Lower leg skin (tissue), 4 donors: Measurements from ENCODE around the gene SLAIN2. TPM values are rescaled to one million over a fixed set of nuclear protein-coding genes. Genes with fewer than 3 reads are reported as not detected.
A peak's percentile ranks its signal among the peaks of the same experiment; 100 is the strongest.
"Not testable (repeated sequence)": the region's sequence is repeated elsewhere in the genome, so short reads cannot be mapped to it uniquely, and the experiment has no call there.

Experiments
- DNase-seq, 2 donors: peaks; one replicate each; pipeline ENCODE4 v3.0.0-alpha.2; 2019; ENCODE audit warnings: low spot score in 2 of 2
- H3K4me3 ChIP-seq: fragments of 200-600 bp; sonication (generic); 2 replicates; pipeline ENCODE4 v1.5.1; 2017; ENCODE audit warnings: mild to moderate bottlenecking, low read depth; ENCODE audit not compliant: poor library complexity, severe bottlenecking
- CTCF ChIP-seq, 3 donors: fragments of 450-650 bp; IDR thresholded peaks; one replicate each; pipeline ENCODE4 v1.5.1; 2016; ENCODE audit warnings: antibody characterized with exemption in 3 of 3, mild to moderate bottlenecking in 3 of 3, moderate library complexity in 2 of 3
- POLR2A ChIP-seq, 2 donors: fragments of 450-650 bp; IDR thresholded peaks; one replicate each; pipeline ENCODE4 v1.6.1; 2016 to 2017; ENCODE audit warnings: antibody characterized with exemption in 2 of 2, mild to moderate bottlenecking in 1 of 2, moderate library complexity in 1 of 2
- WGBS, 2 donors: methylation state at CpG; one replicate each; pipeline ENCODE4 v1.1.5; 2018; 5-methylcytosine and 5-hydroxymethylcytosine counted together
- intact Hi-C: fragments of 100-400 bp; cut with DNase I; formaldehyde crosslinking; loops from one replicate; pipeline ENCODE4 v1.15.0; 2023; ENCODE audit warnings: low total_unique reads
- total RNA-seq, 4 donors: library from RNA; depleted of rRNA; stranded (reverse); fragments of >200 nt; gene quantifications; one replicate each; pipeline ENCODE4 v1.1.0, GENCODE V29; 2016

SLAIN2 gene
- total RNA-seq, 4 donors from 2014 or later = 75.4 to 201 (median 88.6) TPM

GRCh38 chr4:48300004-48300403 is 41.3 kb upstream of the SLAIN2 start:
- intact Hi-C loops = no loop called here
- TF ChIP-seq POLR2A (IDR thresholded peaks at IDR 0.05) (no peak), CTCF (IDR thresholded peaks at IDR 0.05) (no peak)
- no peak for DNase-seq
- 73 to 79% methylated on average over 2 of the region's 2 CpGs for WGBS, 2 donors
- H3K4me3 ChIP-seq = no peak overlapping the region

GRCh38 chr4:48305508-48305907 is 35.8 kb upstream of the SLAIN2 start:
- no peak for DNase-seq
- whole genome bisulfite sequencing, 2 donors = 84 to 85% methylated on average over 3 of the region's 3 CpGs
- TF ChIP-seq POLR2A (IDR thresholded peaks at IDR 0.05) = no peak
- TF ChIP-seq CTCF (IDR thresholded peaks at IDR 0.05) = no peak
- no peak overlapping the region for H3K4me3 ChIP-seq
- intact Hi-C loops = loop anchor here (2.0 kb wide), 1 partner anchor 15 kb away; no protein-coding TSS in a partner anchor

- H3K4me3 ChIP-seq = no peak overlapping the region
- no peak for DNase-seq
- TF ChIP-seq CTCF (IDR thresholded peaks at IDR 0.05) (no peak), POLR2A (IDR thresholded peaks at IDR 0.05) (no peak)
- WGBS, 2 donors = 86 to 87% methylated on average over 5 of the region's 5 CpGs
- intact Hi-C loops = no loop called here
These were observed 33.8 kb upstream of the SLAIN2 start for GRCh38 chr4:48307528-48307927.

- TF ChIP-seq CTCF (IDR thresholded peaks at IDR 0.05) (no peak), POLR2A (IDR thresholded peaks at IDR 0.05) (no peak)
- 93 to 94% methylated on average over 2 of the region's 2 CpGs for WGBS, 2 donors
- no peak overlapping the region for H3K4me3 ChIP-seq
- intact Hi-C loops = no loop called here
- DNase-seq = no peak
These were observed 32.4 kb upstream of the SLAIN2 start for GRCh38 chr4:48308901-48309300.

GRCh38 chr4:48311896-48312295 is 29.4 kb upstream of the SLAIN2 start:
- 83 to 87% methylated on average over 3 of the region's 3 CpGs for WGBS, 2 donors
- H3K4me3 ChIP-seq = no peak overlapping the region
- intact Hi-C loops = no loop called here
- DNase-seq = peak in 1 of 2 donors; percentile 28
- TF ChIP-seq POLR2A (IDR thresholded peaks at IDR 0.05) (no peak), CTCF (IDR thresholded peaks at IDR 0.05) (no peak)

- H3K4me3 ChIP-seq, intact Hi-C loops, DNase-seq: not testable (repeated sequence)
These were observed 26.6 kb upstream of the SLAIN2 start for GRCh38 chr4:48314746-48315145.
